GM12801 (cell line): ENCODE data around the gene TNRC18.

ENCODE experiments used
- TF ChIP-seq, protein P1 (sequence below): IDR thresholded peaks from one replicate; pipeline ENCODE4 v1.5.1; 2011; ENCODE audit warnings: control low read depth; ENCODE audit not compliant: insufficient read length; ENCODE audit errors: extremely low read depth

TNRC18 gene

GRCh38 chr7:5419539-5420066, 4.0 kb downstream of the TNRC18 start:
- TF ChIP-seq, protein P1, sequence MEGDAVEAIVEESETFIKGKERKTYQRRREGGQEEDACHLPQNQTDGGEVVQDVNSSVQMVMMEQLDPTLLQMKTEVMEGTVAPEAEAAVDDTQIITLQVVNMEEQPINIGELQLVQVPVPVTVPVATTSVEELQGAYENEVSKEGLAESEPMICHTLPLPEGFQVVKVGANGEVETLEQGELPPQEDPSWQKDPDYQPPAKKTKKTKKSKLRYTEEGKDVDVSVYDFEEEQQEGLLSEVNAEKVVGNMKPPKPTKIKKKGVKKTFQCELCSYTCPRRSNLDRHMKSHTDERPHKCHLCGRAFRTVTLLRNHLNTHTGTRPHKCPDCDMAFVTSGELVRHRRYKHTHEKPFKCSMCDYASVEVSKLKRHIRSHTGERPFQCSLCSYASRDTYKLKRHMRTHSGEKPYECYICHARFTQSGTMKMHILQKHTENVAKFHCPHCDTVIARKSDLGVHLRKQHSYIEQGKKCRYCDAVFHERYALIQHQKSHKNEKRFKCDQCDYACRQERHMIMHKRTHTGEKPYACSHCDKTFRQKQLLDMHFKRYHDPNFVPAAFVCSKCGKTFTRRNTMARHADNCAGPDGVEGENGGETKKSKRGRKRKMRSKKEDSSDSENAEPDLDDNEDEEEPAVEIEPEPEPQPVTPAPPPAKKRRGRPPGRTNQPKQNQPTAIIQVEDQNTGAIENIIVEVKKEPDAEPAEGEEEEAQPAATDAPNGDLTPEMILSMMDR: no peak

GRCh38 chr7:5418285-5418582, 5.4 kb downstream of the TNRC18 start:
- TF ChIP-seq, protein P1: no peak

DNA sequence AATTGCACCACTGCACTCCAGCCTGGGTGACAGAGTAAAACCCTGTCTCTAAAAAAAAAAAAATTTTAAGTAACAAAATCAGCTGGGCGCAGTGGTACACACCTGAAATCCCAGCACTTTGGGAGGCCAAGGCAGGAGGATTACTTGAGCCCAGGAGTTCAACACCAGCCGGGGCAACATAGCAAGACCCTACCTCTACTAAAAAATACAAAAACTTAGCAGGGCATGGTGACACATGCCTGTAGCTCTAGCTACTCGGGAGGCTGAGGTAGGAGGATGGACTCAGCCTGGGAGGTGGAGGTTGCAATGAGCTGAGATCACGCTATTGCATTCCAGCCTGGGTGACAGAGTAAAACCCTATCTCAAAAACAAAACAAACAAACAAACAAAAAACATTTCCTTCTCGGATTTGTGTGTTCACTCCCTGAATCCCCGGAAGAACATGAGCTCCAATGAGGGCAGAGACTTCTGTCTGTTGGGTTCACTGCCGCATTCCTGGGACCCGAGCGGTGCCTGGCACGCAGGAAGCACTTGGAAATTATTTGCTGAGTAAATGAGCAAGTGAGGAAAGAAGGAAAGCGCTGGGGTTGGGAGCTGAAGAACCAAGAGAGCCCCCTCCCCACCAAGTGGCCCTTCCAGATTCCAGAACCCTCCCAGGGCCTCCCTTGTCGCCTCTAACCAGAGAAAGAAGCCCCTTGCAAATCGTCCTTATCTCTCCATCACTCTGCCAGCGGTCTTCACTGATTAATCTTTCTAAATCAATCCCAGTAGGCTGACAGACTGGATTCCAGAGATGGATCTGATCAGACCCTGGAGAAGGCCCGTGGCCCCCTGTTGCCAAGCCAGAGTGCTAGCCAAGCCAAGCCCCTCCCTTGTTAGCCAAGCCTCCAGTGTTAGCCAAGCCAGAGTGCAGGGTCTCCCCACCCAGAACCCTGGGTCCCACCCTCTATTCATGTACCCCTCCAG, 6.2 kb downstream of the TNRC18 start:
- TF ChIP-seq, protein P1: no peak

DNA sequence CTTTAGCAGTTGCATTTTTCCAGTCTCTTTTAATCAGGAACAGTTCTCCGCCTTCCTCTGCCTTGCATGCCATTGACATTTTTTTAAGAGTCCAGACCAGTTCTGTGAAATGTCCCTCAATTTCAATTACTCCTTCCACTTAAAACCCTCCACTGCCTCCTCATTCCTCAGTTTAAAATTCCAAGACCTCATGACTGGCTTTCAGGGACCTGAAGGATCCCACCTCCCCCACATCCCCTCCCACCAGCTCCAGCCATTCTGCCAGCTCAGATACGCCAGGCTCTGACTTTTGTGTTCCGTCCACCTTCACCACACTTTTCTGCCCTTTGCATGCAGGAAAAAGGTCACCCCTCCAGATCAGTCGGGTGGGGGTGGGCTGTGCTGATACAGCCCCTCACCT, 8.7 kb downstream of the TNRC18 start:
- TF ChIP-seq, protein P1: no peak

- TF ChIP-seq, protein P1: no peak
These were observed 10.2 kb downstream of the TNRC18 start for GRCh38 chr7:5413449-5413786.

DNA sequence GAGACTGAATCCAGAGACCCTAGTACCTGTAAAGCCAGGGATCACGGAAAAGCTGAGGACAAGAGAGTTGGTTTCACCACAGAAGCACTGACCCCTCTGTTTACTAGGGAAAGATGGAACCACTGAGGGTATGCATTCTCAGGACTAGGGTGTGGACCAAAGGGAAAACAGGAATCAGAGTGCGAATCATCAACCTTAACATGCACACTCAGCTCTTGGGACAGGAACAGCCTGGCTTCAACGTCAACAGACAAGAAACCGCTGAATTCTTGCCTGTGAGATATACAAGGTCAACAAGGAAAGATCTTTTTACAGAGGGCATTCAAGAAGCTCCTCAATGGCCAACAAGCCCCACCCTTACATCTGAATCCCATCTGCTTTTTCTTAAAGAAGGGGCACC, 14.9 kb downstream of the TNRC18 start:
- TF ChIP-seq, protein P1: no peak

DNA sequence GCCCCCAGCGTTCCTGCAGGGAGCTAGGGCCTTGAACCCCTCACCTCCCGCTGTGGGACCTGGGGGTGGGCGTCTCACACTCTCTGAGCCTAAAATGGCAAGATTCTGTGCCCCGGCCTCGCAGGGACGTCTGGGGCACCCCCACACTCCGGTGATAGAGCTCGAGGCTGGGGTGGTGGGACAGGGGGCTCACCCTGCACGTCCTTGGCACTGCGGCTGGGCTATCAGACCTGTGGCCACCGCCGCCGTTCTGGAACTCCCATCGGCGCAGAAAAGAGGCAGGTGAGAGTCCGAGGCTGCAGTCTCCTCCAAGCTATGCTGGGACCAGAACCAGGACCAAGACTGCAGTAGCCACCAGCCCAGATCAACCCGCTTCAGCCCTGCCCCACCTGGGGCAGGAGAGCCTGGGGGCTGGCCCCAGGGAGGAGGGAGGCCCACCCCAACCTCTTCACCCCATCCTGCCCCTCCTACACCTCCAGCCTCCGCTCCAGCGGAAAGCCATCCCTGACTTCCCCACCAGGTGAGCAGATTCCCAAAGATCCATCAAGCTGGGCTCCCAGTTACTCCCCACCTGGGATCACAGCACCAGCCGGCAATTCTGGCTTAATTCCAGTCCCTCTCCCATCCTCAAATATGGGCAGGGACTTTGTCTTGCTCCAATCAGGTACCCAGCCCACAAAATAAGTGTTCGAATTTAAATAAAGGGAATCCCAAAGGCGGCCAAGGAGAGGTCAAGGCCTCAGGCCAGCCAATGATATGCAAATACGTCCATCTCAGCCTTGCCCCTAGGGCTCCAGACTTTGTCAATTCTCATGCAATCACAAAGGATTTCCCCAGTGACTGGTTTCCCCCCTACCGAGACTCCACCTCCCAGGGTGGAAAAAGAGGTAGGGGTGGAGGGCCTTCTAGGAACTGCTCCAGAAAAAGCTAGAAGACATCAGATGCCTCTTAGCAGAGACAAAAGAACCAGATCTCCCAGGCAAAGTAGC, 16.4 kb downstream of the TNRC18 start:
- TF ChIP-seq, protein P1: no peak
